Breast epithelium (tissue), 3 donors: ENCODE measurements around the gene CDIPT.

Source experiments
- CTCF ChIP-seq, 3 donors: fragments of 450-650 bp; IDR thresholded peaks; one replicate each; pipeline ENCODE4 v1.5.1; 2016 to 2017; ENCODE audit warnings: antibody characterized with exemption in 3 of 3, mild to moderate bottlenecking in 3 of 3, moderate library complexity in 3 of 3
- POLR2AphosphoS5 ChIP-seq, 3 donors: sonication (generic); formaldehyde crosslinking; IDR thresholded peaks; one replicate each; pipeline ENCODE4 v1.6.1; 2017; ENCODE audit warnings: antibody characterized with exemption in 3 of 3

DNA sequence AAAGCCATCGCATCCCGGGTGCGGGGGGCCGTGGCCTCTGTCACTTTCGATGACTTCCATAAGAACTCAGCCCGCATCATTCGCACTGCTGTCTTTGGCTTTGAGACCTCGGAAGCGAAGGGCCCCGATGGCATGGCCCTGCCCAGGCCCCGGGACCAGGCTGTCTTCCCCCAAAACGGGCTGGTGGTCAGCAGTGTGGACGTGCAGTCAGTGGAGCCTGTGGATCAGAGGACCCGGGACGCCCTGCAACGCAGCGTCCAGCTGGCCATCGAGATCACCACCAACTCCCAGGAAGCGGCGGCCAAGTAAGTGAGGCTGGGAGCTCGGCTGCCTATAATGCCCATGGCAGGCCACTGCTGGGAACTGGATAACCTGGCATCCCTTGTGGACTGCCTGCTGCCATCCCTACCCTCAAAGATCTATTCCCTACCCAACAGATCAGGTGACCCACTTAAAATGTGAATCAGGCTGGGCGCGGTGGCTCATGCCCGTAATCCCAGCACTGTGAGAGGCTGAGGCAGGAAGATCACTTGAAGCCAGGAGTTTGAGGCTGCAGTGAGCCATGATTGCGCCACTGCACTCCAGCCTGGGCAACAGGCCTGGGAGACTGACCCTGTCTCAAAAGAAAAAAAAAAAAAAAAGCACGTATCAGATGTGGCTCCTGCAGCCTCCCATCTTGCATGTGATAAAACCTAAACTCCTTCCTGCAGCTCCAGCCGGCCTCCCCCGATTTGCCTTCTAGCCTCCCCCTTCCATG is 18.3 kb downstream of the CDIPT start:
- TF ChIP-seq CTCF (IDR thresholded peaks at IDR 0.05) (no peak), POLR2AphosphoS5 (IDR thresholded peaks at IDR 0.05) (no peak)
